ENCODE results near the gene GLUL. TPM values are rescaled to one million over a fixed set of nuclear protein-coding genes. Genes with fewer than 3 reads are reported as not detected.

The GLUL gene
- polyA plus RNA-seq (ENCODE audit: insufficient read length in 3 of 3) = 100 to 1,000 TPM; 300 to 330 (median 328) TPM

GRCh38 chr1:182391362-182392049 is at the start of gene GLUL:
Gene GLUL, minus strand, starts transcription at chr1:182391790. Its CDS starts 3,053 bp downstream, at chr1:182388737.
- peak; percentile 69 to 92 (median 91) for DNase-seq (ENCODE audit: low read depth in 3 of 3, low spot score in 2 of 3)

- no peak for DNase-seq (ENCODE audit: low read depth in 3 of 3, low spot score in 2 of 3)
Observed at GRCh38 chr1:182438326-182438725, 46.7 kb upstream of the GLUL start.

DNA sequence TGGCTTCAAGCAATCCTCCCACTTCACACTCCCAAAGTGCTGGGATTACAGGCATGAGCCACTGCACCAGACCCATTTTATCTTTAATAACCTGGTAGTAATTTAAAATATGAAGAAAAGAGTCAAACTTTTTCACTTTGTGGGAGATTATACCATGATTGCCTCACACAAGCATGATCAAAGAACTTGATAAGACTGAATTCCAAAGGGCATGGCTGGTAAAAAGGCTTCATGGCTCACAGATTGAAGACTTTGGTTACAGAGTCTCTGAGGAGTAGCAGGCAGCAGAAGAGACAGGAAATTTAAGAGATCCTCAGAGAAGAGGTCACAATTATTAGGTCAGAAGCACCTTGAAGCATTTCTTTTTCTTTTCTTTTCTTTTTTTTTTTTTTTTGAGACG is 42.0 kb upstream of the GLUL start:
- no peak for DNase-seq (ENCODE audit: low read depth in 3 of 3, low spot score in 2 of 3)

GRCh38 chr1:182431278-182431677 is 39.7 kb upstream of the GLUL start:
- no peak for DNase-seq (ENCODE audit: low read depth in 3 of 3, low spot score in 2 of 3)

GRCh38 chr1:182430263-182431068 is 38.9 kb upstream of the GLUL start:
- DNase-seq (ENCODE audit: low read depth in 3 of 3, low spot score in 2 of 3) = no peak

- no peak for DNase-seq (ENCODE audit: low read depth in 3 of 3, low spot score in 2 of 3)
Observed at GRCh38 chr1:182428043-182428442, 36.5 kb upstream of the GLUL start.

DNA sequence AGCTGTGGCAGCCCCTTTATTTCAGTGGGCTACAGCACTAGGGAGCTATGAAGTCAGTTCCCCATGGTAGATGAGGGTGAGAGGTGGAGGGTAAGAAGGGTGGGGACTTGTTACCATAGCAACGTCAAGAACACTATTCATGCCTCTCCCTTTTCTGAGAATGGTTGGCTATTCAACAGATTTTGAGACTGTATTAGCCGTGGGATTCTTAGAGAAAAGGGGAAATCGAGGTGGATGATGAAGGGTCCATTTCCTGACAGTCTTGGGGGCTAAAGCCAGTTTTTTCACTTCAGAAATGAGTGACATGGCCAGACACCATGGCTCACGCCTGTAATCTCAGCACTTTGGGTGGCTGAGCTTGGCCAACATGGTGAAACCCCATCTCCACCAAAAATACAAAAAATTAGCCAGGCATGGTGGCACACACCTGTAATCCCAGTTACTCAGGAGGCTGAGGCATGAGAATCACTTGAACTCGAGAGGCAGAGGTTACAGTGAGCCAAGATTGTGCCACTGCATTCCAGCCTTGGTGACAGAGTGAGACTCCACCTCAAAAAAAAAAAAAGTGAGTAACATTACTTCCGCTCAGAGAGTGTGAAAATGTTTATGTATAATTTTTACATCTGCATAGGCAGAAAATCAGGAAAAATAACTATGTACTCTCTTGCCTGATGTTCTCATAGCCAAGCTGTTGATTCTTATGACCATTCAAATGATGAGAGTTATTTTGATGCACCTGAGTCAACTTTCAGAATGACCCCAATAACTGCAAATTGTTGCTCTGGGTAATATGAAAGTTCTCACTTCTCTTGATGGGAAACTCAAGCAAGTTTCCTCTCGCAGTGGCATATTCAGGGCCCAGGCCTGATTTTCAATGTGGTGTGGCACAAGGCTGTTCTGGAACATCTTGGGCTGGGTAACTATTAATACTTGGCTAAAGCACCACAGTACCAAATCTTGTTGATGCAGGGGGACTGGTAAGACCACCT is 35.1 kb upstream of the GLUL start:
- DNase-seq (ENCODE audit: low read depth in 3 of 3, low spot score in 2 of 3) = no peak

- no peak for DNase-seq (ENCODE audit: low read depth in 3 of 3, low spot score in 2 of 3)
Observed at GRCh38 chr1:182415789-182416188, 24.2 kb upstream of the GLUL start.

GRCh38 chr1:182413969-182414368 is 22.4 kb upstream of the GLUL start:
- no peak for DNase-seq (ENCODE audit: low read depth in 3 of 3, low spot score in 2 of 3)

DNA sequence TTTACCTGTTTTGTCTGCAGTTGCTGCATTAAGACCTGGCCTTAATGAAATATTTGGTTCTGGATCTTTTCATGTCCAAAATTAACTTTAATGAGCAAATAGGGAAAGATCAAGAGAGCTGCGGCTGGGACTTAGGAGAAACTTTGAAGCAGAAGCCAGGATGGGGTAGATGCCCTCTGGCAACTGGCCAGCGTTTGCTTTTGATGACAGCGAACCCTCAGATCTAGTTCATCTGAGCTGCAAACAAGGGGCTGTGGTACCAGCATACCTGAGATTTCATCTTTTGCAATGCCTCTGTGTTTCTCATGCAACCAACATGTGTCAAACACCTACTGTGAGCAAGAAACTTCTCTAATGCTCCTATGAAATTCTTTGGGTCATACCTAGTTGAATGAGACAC is 21.9 kb upstream of the GLUL start:
- no peak for DNase-seq (ENCODE audit: low read depth in 3 of 3, low spot score in 2 of 3)

GRCh38 chr1:182410620-182411273 is 19.2 kb upstream of the GLUL start:
- DNase-seq (ENCODE audit: low read depth in 3 of 3, low spot score in 2 of 3) = no peak

DNA sequence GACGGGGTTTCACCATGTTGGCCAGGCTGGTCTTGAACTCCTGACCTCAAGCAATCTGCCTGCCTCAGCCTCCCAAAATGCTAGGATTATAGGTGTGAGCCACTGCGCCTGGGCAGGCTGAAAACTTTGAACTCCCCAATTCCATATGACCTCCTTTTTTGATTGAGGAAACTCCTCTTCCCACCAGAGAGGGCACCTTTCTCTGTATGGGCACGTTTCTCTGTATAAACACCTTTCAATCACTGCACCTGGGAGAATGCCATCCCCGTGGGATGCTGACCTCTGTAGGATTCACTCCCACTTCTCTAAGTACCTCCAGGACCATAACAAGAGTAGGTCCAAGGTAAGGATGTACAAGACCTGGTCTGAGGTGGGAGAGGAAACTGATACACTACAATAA is 18.5 kb upstream of the GLUL start:
- no peak for DNase-seq (ENCODE audit: low read depth in 3 of 3, low spot score in 2 of 3)

DNA sequence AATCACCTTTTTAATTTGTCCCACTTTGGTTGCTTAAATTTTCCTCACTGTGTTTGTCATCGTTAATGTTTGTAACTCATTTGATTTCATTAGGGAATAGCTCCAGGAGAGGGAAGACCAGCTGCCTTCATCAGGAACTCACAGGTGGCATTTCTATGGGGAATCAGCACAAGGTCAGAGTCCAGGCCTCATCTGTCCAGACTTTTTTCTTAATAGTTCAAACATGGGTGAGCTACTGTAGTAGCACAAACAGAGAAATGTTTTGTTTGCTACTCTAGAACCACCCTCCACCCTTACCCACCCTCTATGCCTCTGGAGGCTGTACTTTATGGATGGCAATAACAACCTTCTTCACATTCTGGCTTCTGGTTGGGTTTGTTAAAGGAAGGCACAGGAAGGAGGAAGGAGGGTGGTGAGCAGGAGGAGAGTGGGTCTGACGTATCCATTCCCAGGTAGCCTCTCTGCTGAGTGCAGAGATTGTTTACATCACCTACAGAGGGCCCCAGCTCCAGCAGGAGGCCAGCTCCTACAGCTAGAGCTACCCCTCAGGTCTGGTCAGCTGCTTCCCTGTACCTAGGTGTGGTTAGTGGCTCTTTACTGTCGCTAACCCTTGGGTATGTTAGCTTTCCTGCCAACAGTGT is 17.0 kb upstream of the GLUL start:
- no peak for DNase-seq (ENCODE audit: low read depth in 3 of 3, low spot score in 2 of 3)

- no peak for DNase-seq (ENCODE audit: low read depth in 3 of 3, low spot score in 2 of 3)
Observed at GRCh38 chr1:182407724-182408123, 16.1 kb upstream of the GLUL start.

DNA sequence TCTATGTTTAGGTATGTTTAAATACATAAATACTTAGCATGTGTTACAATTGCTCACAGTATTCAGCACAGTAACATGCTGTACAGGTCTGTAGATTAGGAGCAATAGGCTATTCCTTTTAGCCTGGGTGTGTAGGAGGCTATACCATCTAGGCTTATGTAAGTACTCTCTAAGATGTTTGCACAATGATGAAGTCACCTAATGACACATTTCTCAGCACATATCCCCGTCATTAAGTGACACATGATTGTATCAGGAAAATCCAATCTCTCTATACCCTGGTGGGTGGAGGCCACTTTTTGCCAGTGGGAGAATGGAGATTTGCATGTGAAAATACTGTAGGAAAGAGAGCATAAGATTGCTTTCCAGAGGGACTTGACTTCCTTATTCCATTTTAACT is 14.4 kb upstream of the GLUL start:
- DNase-seq (ENCODE audit: low read depth in 3 of 3, low spot score in 2 of 3) = no peak

DNA sequence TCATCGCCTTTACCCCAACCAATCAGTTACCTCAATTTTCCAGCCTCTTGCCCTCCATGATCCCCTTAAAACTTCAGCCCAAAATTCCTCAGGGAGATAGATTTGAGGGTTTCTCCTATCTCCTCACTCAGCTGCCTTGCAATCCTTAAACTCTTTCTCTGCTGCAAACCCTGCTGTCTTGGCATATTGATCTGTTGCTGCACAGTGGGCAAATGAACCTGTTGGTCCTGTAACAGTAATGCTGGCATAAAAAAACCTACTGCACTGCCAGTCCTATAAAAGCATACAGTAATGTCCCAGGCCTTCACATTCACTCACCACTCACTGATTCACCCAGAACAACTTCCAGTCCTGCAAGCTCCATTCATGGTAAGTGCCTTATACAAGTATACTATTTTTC is 14.0 kb upstream of the GLUL start:
- DNase-seq (ENCODE audit: low read depth in 3 of 3, low spot score in 2 of 3) = no peak

- DNase-seq (ENCODE audit: low read depth in 3 of 3, low spot score in 2 of 3) = no peak
Observed at GRCh38 chr1:182404781-182405180, 13.2 kb upstream of the GLUL start.

- DNase-seq (ENCODE audit: low read depth in 3 of 3, low spot score in 2 of 3) = no peak
Observed at GRCh38 chr1:182400567-182400966, 9.0 kb upstream of the GLUL start, which contains the start of gene TEDDM1. Gene TEDDM1, minus strand, starts transcription at chr1:182400667. Its CDS starts 182 bp downstream, at chr1:182400485.

- DNase-seq (ENCODE audit: low read depth in 3 of 3, low spot score in 2 of 3) = no peak
Observed at GRCh38 chr1:182397653-182398393, 6.2 kb upstream of the GLUL start.
